CD14-positive monocyte (primary cell): ENCODE measurements around the gene IL18BP. TPM values are rescaled to one million over a fixed set of nuclear protein-coding genes. Genes with fewer than 3 reads are reported as not detected.

Experiments
- DNase-seq, 3 donors: peaks; one replicate each; pipeline ENCODE4 v3.0.0-alpha.2; 2011 to 2022
- H2AFZ ChIP-seq: 2 replicates; pipeline ENCODE4 v1.6.0; 2012; ENCODE audit warnings: mild to moderate bottlenecking, low read depth, low read length, inconsistent platforms; ENCODE audit not compliant: insufficient read depth, poor library complexity, severe bottlenecking
- H3K27ac ChIP-seq, 2 donors: 1 replicate in 1 of 2; 2 replicates in 1 of 2; pipeline ENCODE4 v1.5.1; 2012 to 2013; ENCODE audit warnings: low read length in 2 of 2, control low read depth in 1 of 2, inconsistent platforms in 1 of 2, low read depth in 1 of 2, mild to moderate bottlenecking in 1 of 2
- H3K27me3 ChIP-seq, 2 donors: one replicate each; pipeline versions ENCODE4 v1.6.0 to v1.6.1; 2011 to 2013; ENCODE audit warnings: low read length in 2 of 2; ENCODE audit not compliant: control insufficient read depth in 2 of 2, insufficient read depth in 2 of 2
- H3K36me3 ChIP-seq, 2 donors: replicated peaks in 1 of 2; 1 replicate in 1 of 2; 2 replicates in 1 of 2; pipeline versions ENCODE4 v1.5.1 to v1.6.1; 2012 to 2013; ENCODE audit warnings: low read length in 2 of 2, control low read depth in 1 of 2, inconsistent platforms in 1 of 2, mild to moderate bottlenecking in 1 of 2; ENCODE audit not compliant: insufficient read depth in 2 of 2, control insufficient read depth in 1 of 2
- H3K4me1 ChIP-seq, 2 donors: 1 replicate in 1 of 2; 2 replicates in 1 of 2; pipeline versions ENCODE4 v1.5.1 to v1.6.1; 2012 to 2013; ENCODE audit warnings: low read length in 2 of 2, control low read depth in 1 of 2, inconsistent platforms in 1 of 2, mild to moderate bottlenecking in 1 of 2, moderate library complexity in 1 of 2; ENCODE audit not compliant: insufficient read depth in 2 of 2, control insufficient read depth in 1 of 2
- H3K4me2 ChIP-seq: replicated peaks from 2 replicates; pipeline ENCODE3; 2012; ENCODE audit warnings: low read length, moderate library complexity, mild to moderate bottlenecking; ENCODE audit not compliant: poor library complexity, severe bottlenecking; ENCODE audit errors: extremely low read depth
- H3K4me3 ChIP-seq, 3 experiments: fragments of 200-600 bp in 1 of 3; sonication (generic) in 1 of 3; replicated peaks in 1 of 3; 1 replicate in 2 of 3; 2 replicates in 1 of 3; pipeline ENCODE4 v1.5.1; 2011 to 2013; ENCODE audit warnings: low read length in 3 of 3, mild to moderate bottlenecking in 3 of 3, control low read depth in 2 of 3, low read depth in 2 of 3, inconsistent platforms in 1 of 3, moderate library complexity in 1 of 3
- H3K79me2 ChIP-seq: 2 replicates; pipeline ENCODE4 v1.6.0; 2012; ENCODE audit warnings: mild to moderate bottlenecking, control low read depth, inconsistent platforms, low read length, moderate library complexity; ENCODE audit not compliant: insufficient read depth
- H3K9ac ChIP-seq: 2 replicates; pipeline ENCODE4 v1.6.0; 2017; ENCODE audit warnings: low read length, mild to moderate bottlenecking; ENCODE audit not compliant: insufficient read depth, poor library complexity, severe bottlenecking
- H3K9me3 ChIP-seq, 2 donors: replicated peaks in 1 of 2; 1 replicate in 1 of 2; 2 replicates in 1 of 2; pipeline versions ENCODE4 v1.5.1 to v1.6.1; 2012 to 2013; ENCODE audit warnings: low read length in 2 of 2, control low read depth in 1 of 2; ENCODE audit not compliant: control insufficient read depth in 1 of 2, insufficient read depth in 1 of 2
- H4K20me1 ChIP-seq: 2 replicates; pipeline ENCODE4 v1.6.0; 2012; ENCODE audit warnings: mild to moderate bottlenecking, low read length, control low read depth, moderate library complexity; ENCODE audit not compliant: insufficient read depth
- H3K27ac Mint-ChIP-seq, 7 donors: one replicate each; pipeline ENCODE4 v1.8.0; 2020; ENCODE audit warnings: mild to moderate bottlenecking in 7 of 7, mixed read lengths in 7 of 7, moderate library complexity in 6 of 7, inconsistent platforms in 2 of 7
- H3K27me3 Mint-ChIP-seq, 3 donors: one replicate each; pipeline ENCODE4 v1.8.0; 2021 to 2022; ENCODE audit warnings: low read depth in 3 of 3, mild to moderate bottlenecking in 3 of 3, mixed read lengths in 3 of 3, moderate library complexity in 3 of 3, inconsistent platforms in 1 of 3
- H3K36me3 Mint-ChIP-seq, 2 donors: one replicate each; pipeline ENCODE4 v1.8.0; 2020; ENCODE audit warnings: mixed read lengths in 2 of 2, inconsistent platforms in 1 of 2, mild to moderate bottlenecking in 1 of 2
- H3K4me1 Mint-ChIP-seq: one replicate; pipeline ENCODE4 v1.8.0; 2020; ENCODE audit warnings: mild to moderate bottlenecking, mixed read lengths
- H3K4me3 Mint-ChIP-seq, 2 donors: one replicate each; pipeline ENCODE4 v1.8.0; 2020; ENCODE audit warnings: mild to moderate bottlenecking in 2 of 2, mixed read lengths in 2 of 2, moderate library complexity in 1 of 2
- H3K9me3 Mint-ChIP-seq, 7 donors: one replicate each; pipeline ENCODE4 v1.8.0; 2020 to 2022; ENCODE audit warnings: mixed read lengths in 7 of 7, mild to moderate bottlenecking in 6 of 7, moderate library complexity in 6 of 7, inconsistent platforms in 2 of 7
- WGBS: methylation state at CpG from one replicate; pipeline ENCODE4 v1.1.5; 2013; ENCODE audit warnings: missing lambda C conversion rate; ENCODE audit not compliant: insufficient coverage; 5-methylcytosine and 5-hydroxymethylcytosine counted together
- intact Hi-C, 2 donors: fragments of 100-400 bp; cut with micrococcal nuclease; formaldehyde crosslinking; loops; one replicate each; pipeline versions ENCODE4 v1.15.0 to v1.15.1; 2023
- polyA plus RNA-seq, 3 donors: library from polyadenylated mRNA; depleted of rRNA in 1 of 3; unstranded in 2 of 3; stranded (reverse) in 1 of 3; fragments of 300-500 nt in 2 of 3; fragments of >200 nt in 1 of 3; fragmentation: Illumina TruSeq in 2 of 3; gene quantifications; 1 replicate in 2 of 3; 2 replicates in 1 of 3; pipeline ENCODE4 v1.2.3, GENCODE V29; 2012 to 2021
- TF ChIP-seq, protein P1 (sequence below): fragments of 200-600 bp; IDR thresholded peaks from one replicate; pipeline ENCODE4 v1.8.0; 2022; ENCODE audit warnings: antibody characterized with exemption, mild to moderate bottlenecking

The IL18BP gene
- polyA plus RNA-seq, 3 donors = 7.4 to 32.3 (median 8.3) TPM

- TF ChIP-seq, protein P1, sequence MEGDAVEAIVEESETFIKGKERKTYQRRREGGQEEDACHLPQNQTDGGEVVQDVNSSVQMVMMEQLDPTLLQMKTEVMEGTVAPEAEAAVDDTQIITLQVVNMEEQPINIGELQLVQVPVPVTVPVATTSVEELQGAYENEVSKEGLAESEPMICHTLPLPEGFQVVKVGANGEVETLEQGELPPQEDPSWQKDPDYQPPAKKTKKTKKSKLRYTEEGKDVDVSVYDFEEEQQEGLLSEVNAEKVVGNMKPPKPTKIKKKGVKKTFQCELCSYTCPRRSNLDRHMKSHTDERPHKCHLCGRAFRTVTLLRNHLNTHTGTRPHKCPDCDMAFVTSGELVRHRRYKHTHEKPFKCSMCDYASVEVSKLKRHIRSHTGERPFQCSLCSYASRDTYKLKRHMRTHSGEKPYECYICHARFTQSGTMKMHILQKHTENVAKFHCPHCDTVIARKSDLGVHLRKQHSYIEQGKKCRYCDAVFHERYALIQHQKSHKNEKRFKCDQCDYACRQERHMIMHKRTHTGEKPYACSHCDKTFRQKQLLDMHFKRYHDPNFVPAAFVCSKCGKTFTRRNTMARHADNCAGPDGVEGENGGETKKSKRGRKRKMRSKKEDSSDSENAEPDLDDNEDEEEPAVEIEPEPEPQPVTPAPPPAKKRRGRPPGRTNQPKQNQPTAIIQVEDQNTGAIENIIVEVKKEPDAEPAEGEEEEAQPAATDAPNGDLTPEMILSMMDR = no peak
- H4K20me1 ChIP-seq = no peaks in the 10 kb centered on the region
- H3K36me3 ChIP-seq = peaks cover 2 to 13% of the 10 kb centered on the region in 2 donors
- no peaks in the 10 kb centered on the region for H3K27me3 ChIP-seq
- no peak overlapping the region for H3K4me2 ChIP-seq
- no peak overlapping the region for H3K9ac ChIP-seq
- no peak overlapping the region for H2AFZ ChIP-seq
- H3K27ac ChIP-seq = peak overlapping the region in 1 of 2 donors; percentile 94
- Mint-ChIP-seq H3K9me3 (peaks cover 0 to 4% (median 0%) of the 10 kb centered on the region in 7 donors), H3K36me3 (peaks cover 33 to 43% of the 10 kb centered on the region in 2 donors), H3K4me1 (peaks cover 66% of the 10 kb centered on the region), H3K27ac (peak overlapping the region in 5 of 7 donors; percentile 78 to 99 (median 96)), H3K27me3 (peaks cover 0 to 3% (median 2%) of the 10 kb centered on the region in 3 donors), H3K4me3 (no peak overlapping the region)
- H3K4me1 ChIP-seq = peaks cover 62 to 67% of the 10 kb centered on the region in 2 donors
- H3K9me3 ChIP-seq = no peaks in the 10 kb centered on the region
- no peak overlapping the region for H3K4me3 ChIP-seq
- intact Hi-C loops = no loop called here
- WGBS = 100% methylated on average over 2 of the region's 3 CpGs
- no peaks in the 10 kb centered on the region for H3K79me2 ChIP-seq
- no peak for DNase-seq
Observed at GRCh38 chr11:71995726-71996291, 2.9 kb upstream of the IL18BP start.

DNA sequence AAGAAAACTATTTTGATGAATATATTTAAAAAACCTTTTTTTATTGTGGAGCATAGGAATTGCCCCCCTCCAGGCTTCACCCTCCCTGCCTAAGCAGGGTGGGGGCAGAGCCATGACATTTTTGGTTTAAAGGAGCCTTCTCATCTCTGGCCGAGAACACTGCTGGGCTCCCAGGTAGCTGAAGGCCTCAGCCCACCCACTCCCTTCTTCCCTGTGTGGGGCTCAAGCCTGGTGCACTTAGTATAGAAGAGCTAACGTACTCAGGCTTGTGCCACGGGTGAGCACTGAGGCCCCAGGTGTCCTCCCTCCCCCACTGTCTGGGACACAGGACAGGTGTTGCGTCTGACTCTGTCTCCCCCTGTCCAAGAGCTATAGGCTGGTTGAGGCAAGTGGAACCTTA is 2.2 kb upstream of the IL18BP start:
- WGBS = 92% methylated on average over 2 of the region's 4 CpGs

More for the DNA sequence above, 2.2 kb upstream of the IL18BP start:
- Histone ChIP-seq H3K9ac (no peak overlapping the region), H3K79me2 (no peaks in the 10 kb centered on the region), H2AFZ (no peak overlapping the region), H3K4me2 (no peak overlapping the region), H3K27ac (peak overlapping the region; percentile 86 to 94), H4K20me1 (no peaks in the 10 kb centered on the region), H3K27me3 (no peaks in the 10 kb centered on the region), H3K9me3 (no peaks in the 10 kb centered on the region), H3K4me1 (peaks cover 55 to 60% of the 10 kb centered on the region in 2 donors), H3K36me3 (peaks cover 10 to 19% of the 10 kb centered on the region in 2 donors), H3K4me3 (no peak overlapping the region)
- Mint-ChIP-seq H3K4me1 (peaks cover 58% of the 10 kb centered on the region), H3K36me3 (peaks cover 40 to 48% of the 10 kb centered on the region in 2 donors), H3K27me3 (peaks cover 0 to 4% (median 3%) of the 10 kb centered on the region in 3 donors), H3K9me3 (peaks cover 0 to 4% (median 0%) of the 10 kb centered on the region in 7 donors), H3K4me3 (no peak overlapping the region), H3K27ac (peak overlapping the region; percentile 96 to 99 (median 98))
- intact Hi-C loops = no loop called here
- DNase-seq = no peak
- TF ChIP-seq, protein P1 = no peak
